ENCODE measurements around the gene CLASP2.

CLASP2 gene

DNA sequence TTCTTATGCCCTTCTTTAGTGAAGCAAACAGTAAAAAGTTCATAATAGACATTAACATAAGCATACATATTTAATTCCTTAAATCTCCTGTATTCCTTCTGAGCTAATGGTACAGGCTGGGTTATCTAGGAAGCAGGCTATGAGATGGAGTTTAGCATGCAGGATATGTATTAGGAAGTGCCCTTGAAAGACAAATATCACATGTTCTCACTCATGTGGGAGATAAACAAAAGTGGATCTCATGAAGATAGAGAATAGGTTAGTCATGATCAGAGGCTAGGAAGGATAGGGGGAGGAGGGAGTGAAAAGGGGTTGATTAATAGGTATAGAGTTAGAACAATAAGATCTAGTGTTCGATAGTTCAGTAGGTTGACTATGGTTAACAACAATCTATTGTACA is 105.4 kb downstream of the CLASP2 start:
- H3F3A ChIP-seq (ENCODE audit: insufficient read depth) = no peaks in the 10 kb centered on the region
- H3K9ac ChIP-seq (ENCODE audit: low read length) = no peak overlapping the region
- H2AFZ ChIP-seq (ENCODE audit: low read depth, low read length, severe bottlenecking) = no peak overlapping the region
- H3K36me3 ChIP-seq (ENCODE audit: low read length) = no peaks in the 10 kb centered on the region
- no peaks in the 10 kb centered on the region for H3K9me3 ChIP-seq (ENCODE audit: insufficient read depth, low read length)
- H3K27me3 ChIP-seq (ENCODE audit: low read length) = no peaks in the 10 kb centered on the region
- TF ChIP-seq, protein P1, sequence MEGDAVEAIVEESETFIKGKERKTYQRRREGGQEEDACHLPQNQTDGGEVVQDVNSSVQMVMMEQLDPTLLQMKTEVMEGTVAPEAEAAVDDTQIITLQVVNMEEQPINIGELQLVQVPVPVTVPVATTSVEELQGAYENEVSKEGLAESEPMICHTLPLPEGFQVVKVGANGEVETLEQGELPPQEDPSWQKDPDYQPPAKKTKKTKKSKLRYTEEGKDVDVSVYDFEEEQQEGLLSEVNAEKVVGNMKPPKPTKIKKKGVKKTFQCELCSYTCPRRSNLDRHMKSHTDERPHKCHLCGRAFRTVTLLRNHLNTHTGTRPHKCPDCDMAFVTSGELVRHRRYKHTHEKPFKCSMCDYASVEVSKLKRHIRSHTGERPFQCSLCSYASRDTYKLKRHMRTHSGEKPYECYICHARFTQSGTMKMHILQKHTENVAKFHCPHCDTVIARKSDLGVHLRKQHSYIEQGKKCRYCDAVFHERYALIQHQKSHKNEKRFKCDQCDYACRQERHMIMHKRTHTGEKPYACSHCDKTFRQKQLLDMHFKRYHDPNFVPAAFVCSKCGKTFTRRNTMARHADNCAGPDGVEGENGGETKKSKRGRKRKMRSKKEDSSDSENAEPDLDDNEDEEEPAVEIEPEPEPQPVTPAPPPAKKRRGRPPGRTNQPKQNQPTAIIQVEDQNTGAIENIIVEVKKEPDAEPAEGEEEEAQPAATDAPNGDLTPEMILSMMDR (IDR thresholded peaks at IDR 0.05; ENCODE audit: insufficient read depth, low read length, poor library complexity, severe bottlenecking) = no peak
- no peak for TF ChIP-seq EZH2phosphoT487 (conservative IDR thresholded peaks at IDR 0.05; ENCODE audit: low read length)
- no peak overlapping the region for H3K4me3 ChIP-seq (ENCODE audit: insufficient read depth, low read length, poor library complexity, severe bottlenecking)
- no peak overlapping the region for H3K4me2 ChIP-seq (ENCODE audit: low read depth, low read length, poor library complexity, severe bottlenecking)
- H3K79me2 ChIP-seq (ENCODE audit: insufficient read depth, low read length) = no peaks in the 10 kb centered on the region
- H4K20me1 ChIP-seq (ENCODE audit: low read depth, low read length) = no peaks in the 10 kb centered on the region
- no peaks in the 10 kb centered on the region for H3K9me2 ChIP-seq (replicated peaks; ENCODE audit: insufficient read depth, low read length)
- H3K27ac ChIP-seq (ENCODE audit: low read depth, low read length) = no peak overlapping the region

DNA sequence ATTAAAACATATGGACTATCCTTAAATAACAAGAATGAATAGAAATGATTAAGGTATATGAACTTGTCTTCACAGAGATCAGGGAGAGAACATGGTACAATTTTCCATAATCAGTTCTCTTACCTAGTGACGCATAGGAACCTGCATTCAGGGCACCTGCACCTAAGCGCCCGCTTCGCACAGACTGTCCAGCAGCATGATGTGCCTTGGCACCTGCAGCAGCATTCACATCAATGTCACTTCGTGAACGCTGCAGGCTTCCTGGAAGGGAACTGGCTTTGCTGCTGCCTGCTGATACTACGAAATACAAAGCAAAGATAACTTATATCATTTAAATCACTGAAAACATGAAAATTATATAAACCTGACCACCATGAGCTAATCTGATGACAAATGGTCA is 115.2 kb downstream of the CLASP2 start:
- peaks cover 3% of the 10 kb centered on the region; the same call in 1 of the 2 replicates for H3F3A ChIP-seq (ENCODE audit: insufficient read depth)
- no peaks in the 10 kb centered on the region for H3K27me3 ChIP-seq (ENCODE audit: low read length)
- H3K27ac ChIP-seq (ENCODE audit: low read depth, low read length) = no peak overlapping the region
- H2AFZ ChIP-seq (ENCODE audit: low read depth, low read length, severe bottlenecking) = no peak overlapping the region
- H3K4me3 ChIP-seq (ENCODE audit: insufficient read depth, low read length, poor library complexity, severe bottlenecking) = no peak overlapping the region
- no peaks in the 10 kb centered on the region for H3K9me3 ChIP-seq (ENCODE audit: insufficient read depth, low read length)
- H3K4me2 ChIP-seq (ENCODE audit: low read depth, low read length, poor library complexity, severe bottlenecking) = no peak overlapping the region
- no peaks in the 10 kb centered on the region for H3K9me2 ChIP-seq (replicated peaks; ENCODE audit: insufficient read depth, low read length)
- no peak overlapping the region for H3K9ac ChIP-seq (ENCODE audit: low read length)
- no peaks in the 10 kb centered on the region for H3K79me2 ChIP-seq (ENCODE audit: insufficient read depth, low read length)
- peaks cover 26% of the 10 kb centered on the region; the same call in 1 of the 2 replicates for H3K36me3 ChIP-seq (ENCODE audit: low read length)
- H4K20me1 ChIP-seq (ENCODE audit: low read depth, low read length) = no peaks in the 10 kb centered on the region
- TF ChIP-seq, protein P1 (IDR thresholded peaks at IDR 0.05; ENCODE audit: insufficient read depth, low read length, poor library complexity, severe bottlenecking) = no peak
- TF ChIP-seq EZH2phosphoT487 (conservative IDR thresholded peaks at IDR 0.05; ENCODE audit: low read length) = no peak

DNA sequence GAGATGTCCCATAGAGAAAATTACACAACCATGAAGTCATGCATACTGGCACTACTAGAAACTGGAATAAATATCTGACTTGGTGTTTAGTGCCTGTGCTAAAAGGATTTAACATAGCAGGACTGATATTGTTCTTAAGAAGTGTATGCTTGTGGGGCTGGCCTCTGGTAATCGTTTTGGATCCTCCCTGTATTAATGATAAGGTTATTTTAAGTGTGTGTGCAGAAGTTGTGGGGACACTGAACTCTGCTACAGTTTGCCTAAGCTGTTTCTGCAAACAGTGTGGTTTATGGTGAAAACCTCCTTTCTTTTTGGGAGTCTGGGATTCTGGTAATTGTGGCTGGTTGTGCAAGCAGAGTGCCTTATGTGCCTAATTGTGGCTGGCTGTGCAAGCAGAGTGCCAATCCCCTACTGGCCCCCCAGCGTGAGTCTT is 120.8 kb downstream of the CLASP2 start:
- no peaks in the 10 kb centered on the region for H3K27me3 ChIP-seq (ENCODE audit: low read length)
- H3K79me2 ChIP-seq (ENCODE audit: insufficient read depth, low read length) = no peaks in the 10 kb centered on the region
- no peaks in the 10 kb centered on the region for H4K20me1 ChIP-seq (ENCODE audit: low read depth, low read length)
- peaks cover 21% of the 10 kb centered on the region; the same call in 1 of the 2 replicates for H3K36me3 ChIP-seq (ENCODE audit: low read length)
- no peak overlapping the region for H3K4me3 ChIP-seq (ENCODE audit: insufficient read depth, low read length, poor library complexity, severe bottlenecking)
- H3K27ac ChIP-seq (ENCODE audit: low read depth, low read length) = no peak overlapping the region
- no peaks in the 10 kb centered on the region for H3K9me3 ChIP-seq (ENCODE audit: insufficient read depth, low read length)
- no peak for TF ChIP-seq EZH2phosphoT487 (conservative IDR thresholded peaks at IDR 0.05; ENCODE audit: low read length)
- no peak overlapping the region for H2AFZ ChIP-seq (ENCODE audit: low read depth, low read length, severe bottlenecking)
- H3K4me2 ChIP-seq (ENCODE audit: low read depth, low read length, poor library complexity, severe bottlenecking) = no peak overlapping the region
- no peak overlapping the region for H3K9ac ChIP-seq (ENCODE audit: low read length)
- no peaks in the 10 kb centered on the region for H3K9me2 ChIP-seq (replicated peaks; ENCODE audit: insufficient read depth, low read length)
- H3F3A ChIP-seq (ENCODE audit: insufficient read depth) = peaks cover 3% of the 10 kb centered on the region; the same call in 1 of the 2 replicates

DNA sequence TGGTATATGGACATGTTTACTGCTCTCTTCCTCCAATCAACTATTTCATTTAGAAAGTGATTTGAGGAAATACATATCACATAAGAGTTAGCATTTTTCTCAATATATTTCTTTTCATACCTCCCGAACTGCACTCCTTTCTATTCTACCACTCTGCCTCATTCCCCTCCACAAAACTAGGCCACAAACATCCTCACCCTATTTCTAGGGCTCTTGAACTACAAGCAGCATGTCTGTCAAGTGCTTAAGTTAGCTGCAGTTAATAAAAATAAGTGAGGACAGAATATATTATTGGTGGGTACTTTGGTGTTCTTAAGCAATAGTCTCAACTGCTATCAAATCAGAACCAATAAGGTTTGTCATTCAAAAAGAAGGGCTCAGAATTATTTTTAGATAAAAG is 125.1 kb downstream of the CLASP2 start:
- Histone ChIP-seq H3K27ac (ENCODE audit: low read depth, low read length) (no peak overlapping the region), H3K4me3 (ENCODE audit: insufficient read depth, low read length, poor library complexity, severe bottlenecking) (no peak overlapping the region), H3K9me3 (ENCODE audit: insufficient read depth, low read length) (no peaks in the 10 kb centered on the region), H3K27me3 (ENCODE audit: low read length) (no peaks in the 10 kb centered on the region), H3K79me2 (ENCODE audit: insufficient read depth, low read length) (no peaks in the 10 kb centered on the region), H3K36me3 (ENCODE audit: low read length) (peaks cover 41% of the 10 kb centered on the region; the same call in 1 of the 2 replicates), H2AFZ (ENCODE audit: low read depth, low read length, severe bottlenecking) (no peak overlapping the region), H3K9ac (ENCODE audit: low read length) (no peak overlapping the region), H4K20me1 (ENCODE audit: low read depth, low read length) (no peaks in the 10 kb centered on the region), H3F3A (ENCODE audit: insufficient read depth) (no peaks in the 10 kb centered on the region), H3K4me2 (ENCODE audit: low read depth, low read length, poor library complexity, severe bottlenecking) (no peak overlapping the region), H3K9me2 (replicated peaks; ENCODE audit: insufficient read depth, low read length) (no peaks in the 10 kb centered on the region)
- TF ChIP-seq EZH2phosphoT487 (conservative IDR thresholded peaks at IDR 0.05; ENCODE audit: low read length) = no peak
- TF ChIP-seq, protein P1 (IDR thresholded peaks at IDR 0.05; ENCODE audit: insufficient read depth, low read length, poor library complexity, severe bottlenecking) = no peak

Measured in SU-DHL-6 (cell line).